ENCODE data around the gene DELE1.

Gene DELE1

GRCh38 chr5:141923448-141924313 lies at the start of gene DELE1:
DELE1 (plus strand) TSS chr5:141923871; CDS start chr5:141923942, 71 bp downstream.
- H3K4me3 ChIP-seq (ENCODE audit: low read length), result peak within 1 kb of the TSS; percentile 66; the same call in 1 of the 2 replicates
- no peaks in the 10 kb centered on the region for H3K9me3 ChIP-seq (ENCODE audit: control insufficient read depth, insufficient read depth, low read length)
- H3K4me1 ChIP-seq (ENCODE audit: control insufficient read depth, insufficient read depth, low read length), result peaks cover 2% of the 10 kb centered on the region
- no CpG with 5 or more reads among the region's 53 CpGs for WGBS (ENCODE audit: insufficient coverage, insufficient read length)
- H3K27ac ChIP-seq (ENCODE audit: low read length), result no peak within 1 kb of the TSS
- peaks cover 10% of the 10 kb centered on the region for H3K36me3 ChIP-seq (ENCODE audit: control insufficient read depth, insufficient read depth, low read length)
- peak; percentile 82 for DNase-seq (ENCODE audit: low read depth, low spot score)
- no peaks in the 10 kb centered on the region for H3K27me3 ChIP-seq (ENCODE audit: control insufficient read depth, insufficient read depth, low read length)

- Histone ChIP-seq H3K9me3 (ENCODE audit: control insufficient read depth, insufficient read depth, low read length) (no peaks in the 10 kb centered on the region), H3K27ac (ENCODE audit: low read length) (no peak overlapping the region), H3K36me3 (ENCODE audit: control insufficient read depth, insufficient read depth, low read length) (peaks cover 4% of the 10 kb centered on the region), H3K27me3 (ENCODE audit: control insufficient read depth, insufficient read depth, low read length) (no peaks in the 10 kb centered on the region), H3K4me1 (ENCODE audit: control insufficient read depth, insufficient read depth, low read length) (peaks cover 21% of the 10 kb centered on the region), H3K4me3 (ENCODE audit: low read length) (no peak overlapping the region)
- DNase-seq (ENCODE audit: low read depth, low spot score), result no peak
- WGBS (ENCODE audit: insufficient coverage, insufficient read length), result no CpG with 5 or more reads among the region's 3 CpGs
These were observed 49.8 kb upstream of the DELE1 start for GRCh38 chr5:141873933-141874261.

GRCh38 chr5:141874262-141874964 lies 49.3 kb upstream of the DELE1 start:
- no peak overlapping the region for H3K4me3 ChIP-seq (ENCODE audit: low read length)
- H3K36me3 ChIP-seq (ENCODE audit: control insufficient read depth, insufficient read depth, low read length), result no peaks in the 10 kb centered on the region
- no peaks in the 10 kb centered on the region for H3K9me3 ChIP-seq (ENCODE audit: control insufficient read depth, insufficient read depth, low read length)
- WGBS (ENCODE audit: insufficient coverage, insufficient read length), result no CpG with 5 or more reads among the region's 16 CpGs
- no peak for DNase-seq (ENCODE audit: low read depth, low spot score)
- no peak overlapping the region for H3K27ac ChIP-seq (ENCODE audit: low read length)
- H3K27me3 ChIP-seq (ENCODE audit: control insufficient read depth, insufficient read depth, low read length), result no peaks in the 10 kb centered on the region
- peaks cover 21% of the 10 kb centered on the region for H3K4me1 ChIP-seq (ENCODE audit: control insufficient read depth, insufficient read depth, low read length)

- no peaks in the 10 kb centered on the region for H3K9me3 ChIP-seq (ENCODE audit: control insufficient read depth, insufficient read depth, low read length)
- H3K27ac ChIP-seq (ENCODE audit: low read length), result no peak overlapping the region
- peak overlapping the region; percentile 83; the same call in 1 of the 2 replicates for H3K4me3 ChIP-seq (ENCODE audit: low read length)
- no CpG with 5 or more reads among the region's 9 CpGs for WGBS (ENCODE audit: insufficient coverage, insufficient read length)
- no peaks in the 10 kb centered on the region for H3K36me3 ChIP-seq (ENCODE audit: control insufficient read depth, insufficient read depth, low read length)
- peaks cover 23% of the 10 kb centered on the region for H3K4me1 ChIP-seq (ENCODE audit: control insufficient read depth, insufficient read depth, low read length)
- no peak for DNase-seq (ENCODE audit: low read depth, low spot score)
- no peaks in the 10 kb centered on the region for H3K27me3 ChIP-seq (ENCODE audit: control insufficient read depth, insufficient read depth, low read length)
These were observed 48.5 kb upstream of the DELE1 start for GRCh38 chr5:141875022-141875740.

- no CpG with 5 or more reads among the region's 65 CpGs for WGBS (ENCODE audit: insufficient coverage, insufficient read length)
- Histone ChIP-seq H3K27ac (ENCODE audit: low read length) (no peak overlapping the region), H3K27me3 (ENCODE audit: control insufficient read depth, insufficient read depth, low read length) (no peaks in the 10 kb centered on the region), H3K4me3 (ENCODE audit: low read length) (peak overlapping the region; percentile 83; the same call in 1 of the 2 replicates), H3K4me1 (ENCODE audit: control insufficient read depth, insufficient read depth, low read length) (peaks cover 21% of the 10 kb centered on the region), H3K9me3 (ENCODE audit: control insufficient read depth, insufficient read depth, low read length) (no peaks in the 10 kb centered on the region), H3K36me3 (ENCODE audit: control insufficient read depth, insufficient read depth, low read length) (no peaks in the 10 kb centered on the region)
- DNase-seq (ENCODE audit: low read depth, low spot score), result no peak
These were observed 47.7 kb upstream of the DELE1 start for GRCh38 chr5:141875795-141876627.

GRCh38 chr5:141876628-141877355 lies 46.9 kb upstream of the DELE1 start:
- no peaks in the 10 kb centered on the region for H3K9me3 ChIP-seq (ENCODE audit: control insufficient read depth, insufficient read depth, low read length)
- H3K27me3 ChIP-seq (ENCODE audit: control insufficient read depth, insufficient read depth, low read length), result no peaks in the 10 kb centered on the region
- DNase-seq (ENCODE audit: low read depth, low spot score), result no peak
- H3K36me3 ChIP-seq (ENCODE audit: control insufficient read depth, insufficient read depth, low read length), result no peaks in the 10 kb centered on the region
- no peak overlapping the region for H3K27ac ChIP-seq (ENCODE audit: low read length)
- H3K4me3 ChIP-seq (ENCODE audit: low read length), result peak overlapping the region; percentile 83
- H3K4me1 ChIP-seq (ENCODE audit: control insufficient read depth, insufficient read depth, low read length), result peaks cover 26% of the 10 kb centered on the region
- no CpG with 5 or more reads among the region's 42 CpGs for WGBS (ENCODE audit: insufficient coverage, insufficient read length)

GRCh38 chr5:141877356-141878185 lies 46.1 kb upstream of the DELE1 start:
- Histone ChIP-seq H3K9me3 (ENCODE audit: control insufficient read depth, insufficient read depth, low read length) (no peaks in the 10 kb centered on the region), H3K4me3 (ENCODE audit: low read length) (peak overlapping the region; percentile 83), H3K27me3 (ENCODE audit: control insufficient read depth, insufficient read depth, low read length) (no peaks in the 10 kb centered on the region), H3K4me1 (ENCODE audit: control insufficient read depth, insufficient read depth, low read length) (peaks cover 22% of the 10 kb centered on the region), H3K36me3 (ENCODE audit: control insufficient read depth, insufficient read depth, low read length) (no peaks in the 10 kb centered on the region), H3K27ac (ENCODE audit: low read length) (no peak overlapping the region)
- WGBS (ENCODE audit: insufficient coverage, insufficient read length), result no CpG with 5 or more reads among the region's 55 CpGs
- no peak for DNase-seq (ENCODE audit: low read depth, low spot score)

- peaks cover 21% of the 10 kb centered on the region for H3K4me1 ChIP-seq (ENCODE audit: control insufficient read depth, insufficient read depth, low read length)
These were observed 45.4 kb upstream of the DELE1 start, which contains the start of gene PCDH1 for GRCh38 chr5:141878186-141878710. PCDH1 (minus strand) TSS chr5:141878410; CDS start chr5:141878262, 148 bp downstream.

More at GRCh38 chr5:141878186-141878710, 45.4 kb upstream of the DELE1 start, which contains the start of gene PCDH1:
- Histone ChIP-seq H3K4me3 (ENCODE audit: low read length) (peak within 1 kb of the TSS; percentile 83), H3K36me3 (ENCODE audit: control insufficient read depth, insufficient read depth, low read length) (no peaks in the 10 kb centered on the region), H3K27me3 (ENCODE audit: control insufficient read depth, insufficient read depth, low read length) (no peaks in the 10 kb centered on the region), H3K27ac (ENCODE audit: low read length) (no peak within 1 kb of the TSS), H3K9me3 (ENCODE audit: control insufficient read depth, insufficient read depth, low read length) (no peaks in the 10 kb centered on the region)
- WGBS (ENCODE audit: insufficient coverage, insufficient read length), result no CpG with 5 or more reads among the region's 63 CpGs
- DNase-seq (ENCODE audit: low read depth, low spot score), result no peak
